SK-N-SH (cell line): ENCODE results near the gene DCTD. TPM values are rescaled to one million over a fixed set of nuclear protein-coding genes. Genes with fewer than 3 reads are reported as not detected.

Source experiments
- CTCF ChIA-PET: fragments of 300-600, 350-600 bp; formaldehyde crosslinking; extraction: SDS; loops from one replicate; lab custom pipeline; 2021; lab: Yijun Ruan, JAX
- POLR2A ChIA-PET: fragments of 350-600 bp; sonication (Branson Sonifier 250); formaldehyde crosslinking; extraction: SDS; loops from one replicate; lab custom pipeline; 2020; ENCODE audit warnings: antibody characterized with exemption, inconsistent platforms; lab: Yijun Ruan, JAX
- DNase-seq: peaks from one replicate; pipeline ENCODE4 v3.0.0; 2012
- H2AFZ ChIP-seq: fragments of 200-600 bp; sonication (generic); 2 replicates; pipeline ENCODE4 v1.8.1; 2016; ENCODE audit warnings: antibody characterized with exemption, mild to moderate bottlenecking, low read depth
- H3F3A ChIP-seq: fragments of 200-600 bp; sonication (generic); replicated peaks from 2 replicates; pipeline ENCODE3; 2016; ENCODE audit warnings: antibody characterized with exemption, mild to moderate bottlenecking; ENCODE audit not compliant: insufficient read depth
- H3K27ac ChIP-seq, 2 experiments: fragments of 200-500 bp in 1 of 2; fragments of 200-600 bp in 1 of 2; sonication (Bioruptor generic) in 1 of 2; sonication (generic), shearing (Covaris generic) in 1 of 2; 2 replicates each; pipeline versions ENCODE4 v1.5.1 to v1.6.1; 2014 to 2016; ENCODE audit warnings: low read depth in 2 of 2, inconsistent platforms in 1 of 2, low read length in 1 of 2, mild to moderate bottlenecking in 1 of 2, mixed read lengths in 1 of 2
- H3K27me3 ChIP-seq: fragments of 200-600 bp; sonication (generic), shearing (Covaris generic); 2 replicates; pipeline ENCODE4 v1.6.1; 2016; ENCODE audit warnings: mixed run types; ENCODE audit not compliant: insufficient read depth
- H3K36me3 ChIP-seq, 2 experiments: fragments of 200-500 bp in 1 of 2; fragments of 200-600 bp in 1 of 2; sonication (Bioruptor generic) in 1 of 2; sonication (generic) in 1 of 2; replicated peaks in 1 of 2; 2 replicates each; pipeline versions ENCODE3 to v1.5.1; 2014 to 2016; ENCODE audit warnings: low read length in 1 of 2, mild to moderate bottlenecking in 1 of 2; ENCODE audit not compliant: insufficient read depth in 2 of 2, control insufficient read depth in 1 of 2
- H3K4me1 ChIP-seq, 2 experiments: fragments of 200-500 bp in 1 of 2; fragments of 200-600 bp in 1 of 2; sonication (Bioruptor generic) in 1 of 2; sonication (generic), shearing (Covaris generic) in 1 of 2; 2 replicates each; pipeline versions ENCODE4 v1.5.1 to v1.6.1; 2014 to 2016; ENCODE audit warnings: low read depth in 1 of 2, low read length in 1 of 2, mixed run types in 1 of 2; ENCODE audit not compliant: insufficient read depth in 2 of 2, control insufficient read depth in 1 of 2
- H3K4me2 ChIP-seq: fragments of 200-600 bp; sonication (generic), shearing (Covaris generic); 2 replicates; pipeline ENCODE4 v1.6.1; 2017; ENCODE audit warnings: mixed run types
- H3K4me3 ChIP-seq, 2 experiments: fragments of 200-500 bp in 1 of 2; fragments of 200-600 bp in 1 of 2; sonication (Bioruptor generic) in 1 of 2; sonication (generic), shearing (Covaris generic) in 1 of 2; 2 replicates each; pipeline versions ENCODE4 v1.5.1 to v1.8.1; 2014 to 2016; ENCODE audit warnings: low read depth in 2 of 2, inconsistent platforms in 1 of 2, low read length in 1 of 2, mild to moderate bottlenecking in 1 of 2, mixed read lengths in 1 of 2, moderate library complexity in 1 of 2
- H3K79me2 ChIP-seq: fragments of 200-600 bp; sonication (generic); 2 replicates; pipeline ENCODE4 v1.8.1; 2017; ENCODE audit warnings: mild to moderate bottlenecking; ENCODE audit not compliant: insufficient read depth
- H3K9ac ChIP-seq: fragments of 200-600 bp; sonication (generic); 2 replicates; pipeline ENCODE4 v1.6.1; 2017; ENCODE audit warnings: mixed run types
- H3K9me2 ChIP-seq: fragments of 200-600 bp; sonication (generic); 2 replicates; pipeline ENCODE4 v1.6.1; 2017; ENCODE audit warnings: mixed run types
- H3K9me3 ChIP-seq: fragments of 200-600 bp; sonication (generic); 2 replicates; pipeline ENCODE4 v1.6.1; 2017; ENCODE audit warnings: mixed run types, mild to moderate bottlenecking, moderate library complexity
- H4K20me1 ChIP-seq: fragments of 200-600 bp; sonication (generic); 2 replicates; pipeline ENCODE4 v1.6.1; 2017; ENCODE audit warnings: mild to moderate bottlenecking, mixed run types; ENCODE audit not compliant: insufficient read depth
- CHD2 ChIP-seq: fragments of 150-350 bp; IDR thresholded peaks from 2 replicates; pipeline ENCODE4 v1.6.1; 2018; ENCODE audit warnings: low read length; ENCODE audit not compliant: partially characterized antibody
- EP300 ChIP-seq, 2 experiments: IDR thresholded peaks; 2 replicates each; pipeline versions ENCODE4 v1.4.0 to v1.6.1; 2012; ENCODE audit warnings: borderline replicate concordance in 1 of 2, low read depth in 1 of 2, low read length in 1 of 2
- EZH2phosphoT487 ChIP-seq: fragments of 200-600 bp; sonication (generic); IDR thresholded peaks from 2 replicates; pipeline ENCODE4 v1.6.1; 2017; ENCODE audit warnings: low read depth, mixed run types, mild to moderate bottlenecking, antibody characterized with exemption, moderate library complexity, borderline replicate concordance
- FOXM1 ChIP-seq: IDR thresholded peaks from 2 replicates; pipeline ENCODE4 v1.4.0; 2012; ENCODE audit warnings: low read depth, mild to moderate bottlenecking
- GABPA ChIP-seq: IDR thresholded peaks from 2 replicates; pipeline ENCODE4 v1.4.0; 2012; ENCODE audit warnings: low read depth, mild to moderate bottlenecking
- GATA2 ChIP-seq: sonication (generic); formaldehyde crosslinking; IDR thresholded peaks from 2 replicates; pipeline ENCODE4 v1.5.0; 2020; ENCODE audit warnings: mild to moderate bottlenecking, missing genetic modification reagents
- MEF2A ChIP-seq: IDR thresholded peaks from 2 replicates; pipeline ENCODE4 v1.4.0; 2012; ENCODE audit warnings: low read depth, borderline replicate concordance
- RCOR1 ChIP-seq: fragments of 150-350 bp; IDR thresholded peaks from 2 replicates; pipeline ENCODE4 v1.6.1; 2017; ENCODE audit warnings: antibody characterized with exemption, low read length
- REST ChIP-seq: IDR thresholded peaks from 2 replicates; pipeline ENCODE4 v1.6.1; 2012; ENCODE audit warnings: mild to moderate bottlenecking, low read depth, low read length, moderate library complexity
- SIN3A ChIP-seq: IDR thresholded peaks from 2 replicates; pipeline ENCODE4 v1.6.1; 2012; ENCODE audit warnings: low read depth, mild to moderate bottlenecking, low read length, moderate library complexity, borderline replicate concordance
- SMC3 ChIP-seq: IDR thresholded peaks from 2 replicates; pipeline ENCODE4 v1.6.1; 2012; ENCODE audit warnings: low read depth, low read length, improper control_type of control experiment
- TAF1 ChIP-seq: IDR thresholded peaks from 2 replicates; pipeline ENCODE4 v1.6.1; 2012; ENCODE audit warnings: low read depth, mild to moderate bottlenecking, low read length, moderate library complexity, borderline replicate concordance
- TCF12 ChIP-seq: IDR thresholded peaks from 2 replicates; pipeline ENCODE4 v1.4.0; 2012
- USF1 ChIP-seq: IDR thresholded peaks from 2 replicates; pipeline ENCODE4 v1.4.0; 2012; ENCODE audit warnings: low read depth, borderline replicate concordance
- YY1 ChIP-seq: IDR thresholded peaks from 2 replicates; pipeline ENCODE4 v1.4.0; 2012; ENCODE audit warnings: low read depth, mild to moderate bottlenecking
- ZBTB33 ChIP-seq: IDR thresholded peaks from 2 replicates; pipeline ENCODE4 v1.4.0; 2012; ENCODE audit warnings: low read depth, borderline replicate concordance
- WGBS: methylation state at CpG from one replicate; pipeline ENCODE4 v1.1.6; 2017; ENCODE audit warnings: low lambda C conversion rate; 5-methylcytosine and 5-hydroxymethylcytosine counted together
- polyA plus RNA-seq, 3 experiments: library from polyadenylated mRNA; depleted of rRNA; stranded (reverse); fragments of >200 nt; gene quantifications; 2 replicates each; pipeline ENCODE4 v1.2.3, GENCODE V29; 2012

Gene DCTD
- polyA plus RNA-seq, 1 of the 3 experiments (the other 2 are of a cell fraction), result 123 TPM

GRCh38 chr4:182877326-182877883 lies 39.8 kb downstream of the DCTD start:
- CTCF ChIA-PET, result interaction anchor here (1.1 kb wide), 1 partner anchor 27 kb away, joined by 3 read pairs; no protein-coding TSS in a partner anchor
- no peak overlapping the region for H3K27ac ChIP-seq
- no peaks in the 10 kb centered on the region for H3K27me3 ChIP-seq
- H3K9ac ChIP-seq, result no peak overlapping the region
- H3K79me2 ChIP-seq, result no peaks in the 10 kb centered on the region
- no peaks in the 10 kb centered on the region for H3F3A ChIP-seq
- POLR2A ChIA-PET, result no interaction called here
- H4K20me1 ChIP-seq, result no peaks in the 10 kb centered on the region
- H3K4me1 ChIP-seq, result peaks cover 0 to 39% of the 10 kb centered on the region in 2 experiments; a peak in 2 of 4 replicates
- H3K4me3 ChIP-seq, result no peak overlapping the region
- H3K4me2 ChIP-seq, result no peak overlapping the region
- no peak overlapping the region for H2AFZ ChIP-seq
- no peak for DNase-seq
- no peaks in the 10 kb centered on the region for H3K9me2 ChIP-seq
- H3K9me3 ChIP-seq, result no peaks in the 10 kb centered on the region
- WGBS, result 94% methylated on average over 9 of the region's 9 CpGs
- no peak for TF ChIP-seq TAF1
- TF ChIP-seq SMC3, result no peak
- TF ChIP-seq REST, result no peak
- TF ChIP-seq GABPA, result no peak
- TF ChIP-seq USF1, result no peak
- TF ChIP-seq YY1, result no peak
- TF ChIP-seq TCF12, result no peak
- TF ChIP-seq MEF2A, result no peak
- TF ChIP-seq CHD2, result no peak
- TF ChIP-seq EP300 (IDR thresholded peaks at IDR 0.05; ENCODE audit: borderline replicate concordance in 1 of 2, low read depth in 1 of 2, low read length in 1 of 2), result no peak
- no peak for TF ChIP-seq EZH2phosphoT487
- TF ChIP-seq GATA2 (CRISPR knock-in tag), result no peak
- no peak for TF ChIP-seq FOXM1
- TF ChIP-seq RCOR1, result no peak
- TF ChIP-seq ZBTB33, result no peak
- no peak for TF ChIP-seq SIN3A
- H3K36me3 ChIP-seq, result no peaks in the 10 kb centered on the region
